Activated effector memory CD4-positive, alpha-beta T cell treated with Interleukin-2 at 50 U/mL for 16 hours (primary cell): ENCODE results near the gene KRTAP26-1.

Source experiments
- DNase-seq: peaks from one replicate; pipeline ENCODE4 v3.0.0-alpha.2; 2020

KRTAP26-1 gene

DNA sequence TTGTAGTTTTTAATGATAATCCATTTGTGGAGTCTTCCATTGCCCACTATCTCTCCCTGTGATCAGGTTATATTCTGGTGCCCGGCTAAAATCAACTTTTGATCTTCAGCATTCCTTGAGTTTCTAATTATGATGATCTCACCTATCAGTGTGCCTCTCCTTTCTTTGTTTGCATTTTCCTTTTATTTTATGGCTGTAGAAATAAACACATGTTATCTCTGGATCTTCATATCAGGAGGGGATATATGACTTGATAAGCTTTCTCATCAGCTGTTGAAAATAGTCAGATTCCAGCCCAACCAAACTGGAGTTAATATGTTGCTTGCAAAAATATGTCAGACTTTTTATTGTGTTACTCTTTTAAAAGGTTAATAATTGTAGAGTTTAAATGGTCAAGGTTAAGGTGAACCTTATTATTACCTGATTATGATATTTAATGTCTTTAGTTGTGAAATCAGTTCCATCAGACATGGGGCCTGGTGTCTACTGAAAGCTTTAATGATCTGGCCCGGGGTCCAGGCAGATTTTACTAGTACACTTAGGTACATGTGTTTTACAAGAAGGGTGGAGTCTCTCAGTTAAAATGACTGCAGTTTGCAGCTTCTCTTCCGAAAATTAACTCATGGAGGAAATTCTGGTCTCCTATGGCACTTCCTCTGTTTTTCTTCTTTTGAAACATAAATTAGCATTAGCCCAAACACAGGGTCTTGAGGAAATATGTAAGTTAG lies 50.1 kb downstream of the KRTAP26-1 start:
- no peak for DNase-seq
